Measurements from ENCODE around the gene SLC50A1. TPM values are rescaled to one million over a fixed set of nuclear protein-coding genes. Genes with fewer than 3 reads are reported as not detected.

SLC50A1 gene
- total and polyA plus RNA-seq, 2 experiments from 2014 or later, result 88.6 to 111 TPM

- H3K27ac ChIP-seq, result peak overlapping the region; percentile 74
- WGBS (ENCODE audit: low lambda C conversion rate, missing lambda C conversion rate), result 36% methylated on average over 13 of the region's 13 CpGs
- no peaks in the 10 kb centered on the region for H3K36me3 ChIP-seq (replicated peaks; ENCODE audit: insufficient read depth, low read depth)
- no peaks in the 10 kb centered on the region for H4K20me1 ChIP-seq (ENCODE audit: insufficient read depth, poor library complexity, severe bottlenecking)
- no peaks in the 10 kb centered on the region for H3K9me3 ChIP-seq (ENCODE audit: low read depth)
- H3K4me3 ChIP-seq, result no peak overlapping the region
- TF ChIP-seq EZH2 (IDR thresholded peaks at IDR 0.05; ENCODE audit: borderline replicate concordance) (no peak), EZH2phosphoT487 (IDR thresholded peaks at IDR 0.05; ENCODE audit: low read depth, severe bottlenecking, unreplicated experiment) (no peak), CTCF (IDR thresholded peaks at IDR 0.05; ENCODE audit: poor library complexity) (peak; percentile 56)
- no peak overlapping the region for H2AFZ ChIP-seq
- peaks cover 3% of the 10 kb centered on the region for H3K4me1 ChIP-seq (ENCODE audit: insufficient read depth)
- no peaks in the 10 kb centered on the region for H3K79me2 ChIP-seq
- peak; percentile 72 for DNase-seq (ENCODE audit: low spot score)
- peak overlapping the region; percentile 59 for H3K4me2 ChIP-seq
- no peaks in the 10 kb centered on the region for H3K9me2 ChIP-seq (replicated peaks; ENCODE audit: insufficient read depth)
- H3K27me3 ChIP-seq, result no peaks in the 10 kb centered on the region
Observed at GRCh38 chr1:155093911-155094621, 41.6 kb upstream of the SLC50A1 start.

DNA sequence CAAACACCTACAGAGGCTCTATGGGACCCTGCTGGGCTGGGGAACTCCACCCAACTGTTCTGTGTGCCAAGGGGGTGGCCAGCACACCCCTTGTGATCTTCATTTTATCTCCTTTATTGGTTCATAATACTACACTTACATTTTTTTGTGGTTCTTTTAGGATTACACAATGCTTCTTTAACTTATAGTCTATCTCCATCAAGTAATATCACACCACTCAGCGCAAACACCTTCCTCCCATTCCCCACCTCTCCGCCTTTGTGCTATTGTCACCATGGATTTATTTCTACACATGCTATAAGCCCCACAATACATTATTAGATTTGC, 41.1 kb upstream of the SLC50A1 start:
- DNase-seq (ENCODE audit: low spot score), result no peak
- Histone ChIP-seq H3K79me2 (no peaks in the 10 kb centered on the region), H3K27me3 (no peaks in the 10 kb centered on the region), H3K4me3 (no peak overlapping the region), H3K4me1 (ENCODE audit: insufficient read depth) (peaks cover 3% of the 10 kb centered on the region), H3K36me3 (replicated peaks; ENCODE audit: insufficient read depth, low read depth) (no peaks in the 10 kb centered on the region), H3K27ac (peak overlapping the region; percentile 9), H2AFZ (no peak overlapping the region), H4K20me1 (ENCODE audit: insufficient read depth, poor library complexity, severe bottlenecking) (no peaks in the 10 kb centered on the region), H3K4me2 (peak overlapping the region; percentile 59), H3K9me3 (ENCODE audit: low read depth) (no peaks in the 10 kb centered on the region), H3K9me2 (replicated peaks; ENCODE audit: insufficient read depth) (no peaks in the 10 kb centered on the region)
- TF ChIP-seq CTCF (IDR thresholded peaks at IDR 0.05; ENCODE audit: poor library complexity), result no peak
- TF ChIP-seq EZH2 (IDR thresholded peaks at IDR 0.05; ENCODE audit: borderline replicate concordance), result no peak
- 82% methylated on average over 2 of the region's 2 CpGs for WGBS (ENCODE audit: low lambda C conversion rate, missing lambda C conversion rate)

DNA sequence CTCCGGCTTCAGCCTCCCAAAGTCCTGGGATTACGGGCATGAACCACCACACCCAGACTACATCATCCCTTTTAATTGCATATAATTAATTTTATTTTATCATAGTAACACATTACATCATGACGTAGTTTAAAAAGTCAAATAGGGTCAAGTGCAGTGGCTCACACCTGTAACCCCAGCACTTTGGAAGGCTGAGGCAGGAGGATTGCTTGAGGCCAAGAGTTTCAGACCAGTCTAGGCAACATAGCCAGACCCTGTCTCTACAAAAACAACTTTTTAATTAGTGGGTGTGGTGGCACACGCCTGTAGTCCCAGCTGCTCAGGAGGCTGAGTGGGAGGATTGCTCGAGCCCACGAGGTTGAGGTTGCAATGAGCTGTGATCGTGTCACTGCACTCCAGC, 36.3 kb upstream of the SLC50A1 start:
- H3K4me3 ChIP-seq, result no peak overlapping the region

More for the DNA sequence above, 36.3 kb upstream of the SLC50A1 start:
- no peak overlapping the region for H3K4me2 ChIP-seq
- H3K27me3 ChIP-seq, result no peaks in the 10 kb centered on the region
- H4K20me1 ChIP-seq (ENCODE audit: insufficient read depth, poor library complexity, severe bottlenecking), result no peaks in the 10 kb centered on the region
- no peak overlapping the region for H3K27ac ChIP-seq
- H2AFZ ChIP-seq, result no peak overlapping the region
- H3K9me3 ChIP-seq (ENCODE audit: low read depth), result no peaks in the 10 kb centered on the region
- TF ChIP-seq CTCF (IDR thresholded peaks at IDR 0.05; ENCODE audit: poor library complexity) (no peak), EZH2phosphoT487 (IDR thresholded peaks at IDR 0.05; ENCODE audit: low read depth, severe bottlenecking, unreplicated experiment) (no peak), EZH2 (IDR thresholded peaks at IDR 0.05; ENCODE audit: borderline replicate concordance) (no peak)
- no peaks in the 10 kb centered on the region for H3K79me2 ChIP-seq
- H3K9me2 ChIP-seq (replicated peaks; ENCODE audit: insufficient read depth), result no peaks in the 10 kb centered on the region
- H3K4me1 ChIP-seq (ENCODE audit: insufficient read depth), result peaks cover 2% of the 10 kb centered on the region
- H3K36me3 ChIP-seq (replicated peaks; ENCODE audit: insufficient read depth, low read depth), result no peaks in the 10 kb centered on the region
- no peak for DNase-seq (ENCODE audit: low spot score)
- WGBS (ENCODE audit: low lambda C conversion rate, missing lambda C conversion rate), result 86% methylated on average over 7 of the region's 7 CpGs
